Hypothalamus (tissue), 51 donors: Measurements from ENCODE around the gene TERT.

Experiments
- DNase-seq, 51 donors: peaks; one replicate each; lab custom pipeline; 2025; lab: John Stamatoyannopoulos, UW

TERT gene

DNA sequence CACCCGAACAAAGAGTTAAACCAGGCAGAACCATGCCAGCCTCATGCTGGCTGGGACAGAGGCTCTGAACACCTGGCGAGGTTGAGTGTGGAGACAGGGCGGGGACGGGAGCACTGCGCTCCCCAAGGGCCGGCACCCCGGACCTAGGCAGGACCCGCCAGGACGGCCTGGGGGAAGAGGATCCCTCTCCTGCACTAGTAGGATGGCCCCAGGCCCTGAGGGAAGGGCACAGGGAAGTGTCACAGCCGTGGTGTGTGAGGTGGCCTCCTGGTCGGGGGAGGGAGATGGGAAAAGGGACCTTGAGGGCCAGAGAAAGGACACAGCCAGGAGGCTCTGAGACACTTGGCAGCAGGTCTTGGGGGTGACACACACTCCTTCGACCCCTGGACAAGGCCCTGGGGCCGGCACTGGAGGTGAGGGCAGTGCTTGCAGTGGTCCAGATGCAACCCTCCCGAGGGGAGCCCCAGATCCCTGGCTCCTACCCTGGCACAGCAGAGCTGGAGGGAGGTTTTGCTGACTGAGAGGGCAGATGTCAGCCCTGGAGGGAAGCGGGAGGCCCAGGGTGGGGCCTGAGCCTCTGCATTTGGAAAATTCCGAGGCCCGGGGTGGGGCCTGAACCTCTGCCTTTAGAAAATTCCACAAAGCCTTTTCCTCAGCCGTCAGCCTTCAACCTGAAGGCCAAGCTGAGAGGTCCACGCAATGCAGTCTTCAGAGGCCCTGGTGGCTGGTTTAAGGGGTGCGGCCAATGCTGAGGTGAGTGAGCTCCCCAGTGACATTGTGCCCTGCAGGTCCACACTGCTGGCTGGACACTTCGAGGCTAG is 24.8 kb upstream of the TERT start:
- no peak for DNase-seq

DNA sequence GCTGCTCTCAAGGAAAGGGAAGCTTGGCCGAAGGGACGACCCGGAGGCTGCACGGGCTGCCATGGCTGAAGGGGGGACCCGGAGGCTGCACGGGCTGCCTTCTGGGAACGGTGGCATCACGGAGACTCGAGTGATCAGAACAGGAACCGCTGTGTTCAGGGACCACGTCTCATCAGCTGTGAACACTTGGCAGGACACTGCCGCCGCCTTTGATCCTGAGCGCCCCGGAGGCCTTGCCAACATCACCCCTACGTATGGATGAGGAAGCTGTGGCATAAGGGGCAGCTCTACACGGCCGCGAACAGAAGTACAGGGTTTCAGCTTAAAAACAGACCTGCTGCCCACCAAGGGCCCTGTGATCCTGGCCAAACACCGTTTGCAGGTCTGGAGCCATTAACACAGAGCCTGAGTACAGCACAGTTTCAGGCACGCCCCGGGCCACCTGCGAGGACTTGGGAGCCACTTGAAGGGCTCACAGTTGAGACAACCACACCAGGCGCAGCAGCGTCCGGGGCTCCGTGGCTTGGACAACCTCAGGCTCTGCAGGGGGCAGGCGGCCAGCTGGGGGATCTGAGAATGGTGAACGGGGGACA is 23.9 kb upstream of the TERT start:
- no peak for DNase-seq

DNA sequence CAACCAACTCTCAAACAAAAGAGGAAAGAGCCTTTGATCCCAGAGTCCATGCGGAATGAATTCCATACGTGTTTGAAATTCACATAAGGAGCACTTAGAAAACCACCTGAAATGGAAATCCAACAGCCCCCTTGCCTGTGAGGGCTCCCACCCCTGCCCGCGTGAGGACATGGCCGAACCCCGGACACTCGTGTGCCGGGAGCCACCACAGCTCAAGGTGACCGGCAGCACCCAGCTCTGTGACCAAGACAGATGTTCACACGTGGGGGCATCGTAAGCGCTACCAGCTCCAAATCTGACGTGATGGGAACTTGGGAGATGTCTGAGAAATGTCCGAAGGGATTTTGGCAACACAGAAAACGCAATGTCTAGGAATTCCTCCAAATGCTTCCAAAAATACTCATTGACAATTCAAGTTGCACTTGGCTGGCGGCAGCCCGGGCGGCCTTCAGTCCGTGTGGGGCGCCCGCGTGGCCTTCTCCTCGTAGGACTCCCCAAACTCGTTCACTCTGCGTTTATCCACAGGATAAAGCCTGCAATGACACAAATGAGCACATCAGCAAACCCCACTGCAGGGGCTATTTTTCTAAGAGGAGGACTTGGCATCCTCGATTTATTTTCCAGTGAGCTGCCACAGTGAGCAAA is 23.2 kb upstream of the TERT start:
- no peak for DNase-seq

DNA sequence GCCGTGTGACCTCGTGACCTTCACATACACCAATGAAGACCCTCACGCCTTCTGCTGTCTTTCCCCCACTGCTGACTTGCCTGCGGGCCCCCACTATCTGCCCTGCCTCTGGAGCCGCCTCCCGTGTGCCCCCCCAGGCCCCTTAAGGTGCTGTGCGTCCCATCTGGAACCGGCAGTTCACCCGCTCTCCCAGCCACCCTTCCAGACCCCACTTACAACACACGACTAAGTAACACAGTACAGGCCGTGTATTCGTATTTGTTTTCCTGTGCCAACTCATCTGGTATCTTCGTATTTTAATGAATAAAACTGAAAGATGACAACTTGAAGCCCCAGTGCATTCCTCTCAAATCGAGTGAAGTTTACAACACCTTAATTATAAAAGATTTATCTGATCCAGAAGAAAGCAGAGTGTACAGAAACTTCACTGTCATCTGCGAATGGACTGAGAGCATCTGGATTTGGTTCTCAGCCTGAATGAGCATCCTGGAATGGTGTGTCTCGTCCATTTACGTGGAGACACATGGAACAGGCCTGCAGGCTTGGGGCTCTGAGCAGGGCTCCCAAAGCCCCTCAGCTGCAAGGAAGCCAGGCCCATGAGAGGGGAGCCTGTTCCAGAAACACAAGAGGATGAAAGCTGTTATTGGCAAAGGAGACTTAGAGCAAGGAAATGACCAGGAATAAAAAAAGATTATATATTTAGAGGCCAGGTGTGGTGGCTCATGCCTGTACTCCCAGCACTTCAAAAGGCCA is 21.9 kb upstream of the TERT start:
- DNase-seq, result no peak

DNA sequence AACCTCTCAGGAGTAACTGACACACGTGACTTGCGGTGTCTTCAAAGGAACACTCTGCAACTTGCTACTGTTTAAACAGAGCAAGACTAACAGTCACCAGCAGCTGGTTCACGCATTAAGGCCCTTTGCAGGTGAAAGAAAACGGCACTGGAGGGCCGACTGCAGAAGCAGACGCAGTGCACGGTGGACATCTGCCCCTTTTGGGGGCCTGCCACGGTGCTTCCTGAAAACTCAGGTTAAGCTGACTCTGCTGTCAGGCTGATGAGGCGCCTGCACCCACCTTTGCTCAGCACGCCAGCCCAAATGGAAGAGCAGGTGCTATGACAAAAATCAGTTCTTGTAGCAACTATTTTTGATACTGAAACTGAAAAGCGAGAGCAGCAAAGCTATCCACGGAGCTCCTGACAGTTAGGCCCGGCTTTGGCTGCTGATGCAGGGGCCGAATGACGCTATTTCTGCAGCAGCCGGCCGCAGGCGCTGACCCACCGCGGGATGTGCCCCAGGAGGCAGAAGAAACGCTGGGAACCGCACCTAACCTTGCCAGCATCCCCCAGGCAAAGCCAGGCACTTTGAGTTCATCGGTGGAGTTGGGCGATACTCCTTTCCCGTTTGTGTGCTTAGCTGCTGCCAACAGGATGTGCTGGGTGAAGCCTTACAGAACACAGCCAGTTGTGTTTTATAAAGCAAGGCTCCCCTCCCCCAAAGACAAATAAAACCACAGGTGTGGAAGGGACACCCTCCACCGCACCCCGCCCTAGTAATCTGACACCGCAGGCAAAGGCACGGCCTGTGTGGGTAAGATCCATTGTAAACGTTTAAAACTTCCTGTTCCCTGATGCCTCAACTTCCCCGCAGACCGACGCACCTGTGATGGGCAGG is 21.1 kb upstream of the TERT start:
- no peak for DNase-seq

DNA sequence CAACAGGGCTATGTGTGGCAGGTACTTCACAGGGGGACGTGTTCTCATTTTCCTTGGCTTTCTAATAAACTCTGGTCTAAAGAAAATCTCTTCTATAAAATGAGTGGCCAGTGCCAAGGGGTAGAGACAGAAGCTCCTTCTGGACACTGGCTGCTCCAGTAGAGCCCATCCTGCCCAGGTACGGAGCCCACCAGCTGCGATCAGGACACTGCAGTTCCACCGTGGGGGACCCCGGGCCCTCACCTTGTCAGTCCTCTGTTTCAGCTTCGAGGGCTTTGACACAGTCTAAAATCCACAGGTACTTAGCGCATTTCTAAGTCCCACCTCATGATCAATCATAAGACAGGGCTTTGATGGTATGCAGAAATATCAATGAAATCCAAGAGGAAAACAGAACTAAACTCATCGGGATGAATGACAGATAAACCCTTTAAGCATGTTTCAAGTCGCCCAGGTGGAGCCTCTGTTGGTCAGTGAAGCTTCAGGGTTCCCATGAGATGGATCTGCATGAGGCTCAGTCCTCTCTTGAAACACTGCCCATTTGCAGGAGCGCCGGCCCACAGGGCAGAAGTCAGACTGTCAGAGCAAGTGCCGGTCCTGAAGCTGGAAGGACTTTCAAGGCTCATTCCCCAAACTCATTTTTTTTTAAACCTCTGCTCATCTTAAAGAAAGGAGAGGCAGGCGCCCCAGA is 20.3 kb upstream of the TERT start:
- DNase-seq, result no peak

DNA sequence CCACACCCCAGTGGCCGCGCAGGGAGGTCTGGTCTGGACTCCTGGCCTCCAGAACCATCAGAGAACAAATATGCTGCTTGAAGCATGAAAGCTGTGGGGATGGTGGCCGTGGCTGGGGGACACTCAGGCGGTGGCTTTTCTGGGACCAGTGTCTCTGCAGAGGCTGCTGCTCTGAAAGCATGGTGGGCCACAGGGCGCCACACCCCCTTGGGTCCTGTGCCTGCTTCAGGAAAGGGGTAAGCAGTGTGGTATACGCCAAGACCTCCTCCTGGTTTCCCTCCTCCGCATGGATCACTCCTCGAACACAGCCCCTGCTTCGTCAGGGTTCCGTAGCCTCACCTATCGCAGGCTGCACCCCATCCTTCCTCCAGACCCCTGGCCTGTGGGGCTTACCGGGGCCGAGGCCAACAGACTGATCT is 19.7 kb upstream of the TERT start:
- DNase-seq, result no peak

DNA sequence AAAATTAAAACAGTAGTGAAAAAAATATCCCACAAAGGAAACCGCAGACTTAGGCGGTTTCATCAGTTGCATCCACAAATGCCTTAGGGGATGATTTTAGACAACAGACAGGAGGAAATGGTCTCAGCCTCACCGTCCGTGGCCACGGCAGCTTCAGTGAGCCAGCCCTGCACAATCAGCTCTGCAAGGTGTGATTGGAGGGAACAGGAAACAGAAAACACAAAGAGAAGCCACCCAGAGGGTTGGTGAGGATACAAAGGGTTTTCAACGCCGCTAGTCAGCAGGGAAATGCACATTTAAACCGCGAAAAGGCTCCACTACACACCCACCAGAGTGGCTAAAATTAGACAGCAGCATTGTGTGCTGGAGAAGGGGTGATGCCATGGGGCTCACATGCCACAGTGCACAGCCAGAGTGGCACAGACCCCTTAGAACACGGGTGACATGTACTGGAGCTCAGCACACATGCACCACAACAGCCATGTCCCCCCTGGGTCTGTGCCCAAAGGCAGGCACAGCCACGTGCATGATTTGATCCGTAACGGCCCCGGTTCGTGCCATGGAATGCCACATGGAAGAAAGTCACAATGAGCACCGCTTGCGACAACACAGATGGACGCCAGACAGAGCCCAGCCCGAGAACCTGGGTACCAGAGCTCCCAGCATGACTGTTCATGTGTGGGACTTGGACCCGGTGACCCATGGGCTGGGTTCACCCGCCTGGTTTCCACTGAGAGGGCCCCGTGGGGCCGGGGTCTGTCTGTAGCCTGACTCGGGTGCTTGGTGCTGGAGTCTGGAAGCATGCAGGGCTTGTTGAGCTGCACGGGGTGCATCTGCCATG is 18.3 kb upstream of the TERT start:
- DNase-seq, result no peak

DNA sequence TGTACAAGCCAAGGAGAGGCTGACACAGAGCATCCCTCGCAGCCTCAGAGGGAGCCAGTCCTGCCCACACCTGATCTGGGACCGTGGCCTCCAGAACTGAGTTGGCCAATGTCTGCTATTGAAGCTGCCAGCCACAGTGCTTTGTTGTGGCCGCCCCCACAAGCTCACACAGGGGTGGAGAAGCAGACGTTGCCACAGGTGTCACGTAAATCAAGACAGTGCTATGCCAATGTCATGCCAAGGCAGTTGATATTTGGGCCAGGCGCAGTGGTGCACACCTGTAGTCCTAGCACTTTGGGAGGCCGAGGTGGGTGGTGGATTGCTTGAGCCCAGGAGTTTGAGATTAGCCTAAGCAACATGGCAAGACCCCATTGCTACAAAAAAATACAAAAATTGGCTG is 17.3 kb upstream of the TERT start:
- DNase-seq, result no peak

DNA sequence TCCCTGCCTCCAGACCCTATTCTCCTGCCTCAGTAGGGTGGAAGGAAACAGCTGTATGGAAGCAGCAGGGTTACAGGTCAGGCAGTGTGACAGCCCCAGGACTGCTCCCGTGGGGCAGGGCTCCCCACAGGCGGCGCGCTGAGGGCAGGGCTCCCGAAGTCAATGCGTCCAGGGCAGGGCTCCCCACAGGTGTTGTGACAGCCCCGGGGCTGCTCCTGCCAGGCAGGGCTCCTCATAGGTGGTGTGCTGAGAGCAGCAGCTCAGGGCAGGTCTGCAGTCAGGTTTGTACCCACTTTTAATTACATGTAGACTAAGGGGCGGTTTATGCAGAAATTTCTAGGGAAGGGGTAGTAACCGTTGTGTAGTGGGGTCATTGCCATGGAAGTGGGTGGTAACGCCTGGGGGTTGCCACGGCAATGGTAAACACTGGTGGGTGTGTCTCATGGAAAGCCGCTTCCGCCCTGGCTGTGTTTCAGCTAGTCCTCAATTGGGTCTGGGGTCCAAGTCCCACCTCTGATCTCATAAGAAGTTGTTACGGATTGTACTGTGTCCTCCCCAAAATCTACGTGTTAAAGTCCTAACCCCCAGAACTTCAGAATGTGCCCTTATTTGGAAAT is 16.7 kb upstream of the TERT start:
- DNase-seq, result no peak

DNA sequence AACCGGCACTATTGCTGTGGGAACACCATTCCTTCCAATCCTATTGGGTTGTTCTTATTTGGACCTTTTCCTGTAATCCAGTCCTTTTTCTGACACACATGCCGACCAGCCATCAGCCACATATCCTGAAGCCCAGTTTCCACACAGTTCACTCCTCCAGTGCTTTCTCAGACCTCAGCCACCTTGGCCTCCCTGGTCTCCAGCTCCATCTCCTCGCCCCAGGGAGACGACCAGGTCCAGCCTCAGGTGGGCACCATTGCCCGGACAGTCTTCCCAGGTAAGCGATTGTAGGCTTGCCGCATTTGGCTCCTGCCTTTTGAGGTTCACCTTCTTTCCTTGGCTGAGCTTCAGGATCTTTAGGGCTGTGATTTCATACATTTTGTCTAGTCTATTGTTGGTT is 15.2 kb upstream of the TERT start:
- DNase-seq, result no peak

DNA sequence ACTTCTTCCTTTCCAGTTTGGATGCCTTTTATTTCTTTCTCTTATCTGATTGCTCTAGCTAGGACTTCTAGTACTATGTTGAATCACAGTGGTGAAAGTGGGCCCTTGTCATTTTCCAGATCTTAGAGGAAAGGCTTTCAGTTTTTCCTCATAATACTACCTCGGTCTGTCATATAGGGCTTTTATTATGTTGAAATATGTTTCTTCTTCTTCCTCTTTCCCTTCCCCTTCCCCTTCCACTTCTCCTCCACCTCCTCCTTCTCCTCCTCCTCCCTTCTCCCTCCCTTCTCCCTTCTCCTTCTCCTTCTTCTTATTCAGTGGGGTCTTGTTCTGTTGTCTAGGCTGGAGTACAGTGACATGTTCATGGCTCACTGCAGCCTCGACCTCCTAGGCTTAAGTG is 9.2 kb upstream of the TERT start:
- DNase-seq, result no peak

DNA sequence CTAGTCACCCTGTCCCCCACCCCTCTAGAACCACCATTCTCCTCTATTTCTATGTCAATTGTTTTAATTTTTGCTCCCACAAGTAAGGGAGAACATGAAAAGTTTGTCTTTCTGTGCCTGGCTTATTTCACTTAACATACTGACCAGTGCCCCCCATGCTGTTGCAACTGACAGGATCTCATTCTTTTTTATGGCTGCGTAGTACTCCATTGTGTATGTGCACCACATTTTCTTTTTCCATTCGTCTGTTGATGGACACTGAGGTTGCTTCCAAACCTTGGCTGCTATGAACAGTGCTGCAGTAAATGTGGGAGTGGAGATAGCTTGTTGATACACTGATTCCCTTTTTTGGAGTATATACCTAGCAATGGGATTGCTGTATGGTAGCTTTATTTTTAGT is 7.4 kb upstream of the TERT start:
- no peak for DNase-seq

DNA sequence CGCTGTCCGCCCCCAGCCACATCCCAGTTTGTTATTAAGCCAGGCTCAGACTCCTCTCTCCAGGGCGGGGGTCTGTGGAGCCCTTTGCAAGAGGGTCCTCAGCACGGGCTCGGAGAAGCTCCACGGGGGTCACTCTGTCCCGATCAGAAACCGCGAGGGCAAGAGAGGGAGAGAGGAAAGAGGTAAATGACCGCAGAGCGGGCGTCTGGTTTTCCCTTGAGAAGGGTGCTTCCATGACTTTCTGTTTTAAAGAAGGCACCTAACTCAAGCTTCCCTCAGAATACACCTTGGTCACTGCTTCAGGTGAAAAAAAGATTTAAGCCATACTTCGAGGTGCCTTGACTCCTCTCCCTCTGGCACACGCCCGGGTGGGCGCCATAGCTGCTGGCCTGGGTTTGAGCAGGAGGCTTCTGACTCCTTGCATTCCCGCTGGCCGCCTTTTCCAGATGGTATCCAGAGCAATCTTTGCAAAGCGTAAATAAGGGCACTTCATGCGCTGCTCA is 5.8 kb upstream of the TERT start:
- DNase-seq, result no peak

DNA sequence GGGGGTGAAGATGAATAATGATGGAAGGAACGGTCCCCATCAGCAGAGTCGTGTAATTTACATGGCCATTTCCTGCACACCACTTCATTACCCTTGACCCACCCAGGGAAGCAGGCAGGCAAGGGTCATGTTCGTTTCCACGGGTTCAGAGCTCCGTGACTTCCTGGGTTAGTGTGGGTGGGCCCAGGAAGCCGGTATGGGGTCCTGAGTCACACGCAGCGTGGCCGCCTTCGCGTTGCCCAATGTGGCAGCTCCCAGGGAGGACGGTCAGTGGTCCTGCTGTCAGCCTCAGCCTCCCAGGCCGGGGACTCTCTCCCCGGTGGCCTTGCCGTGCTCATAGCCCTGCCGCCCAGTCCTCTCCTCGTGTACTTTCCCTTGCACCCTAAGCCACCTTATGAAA is 5.1 kb upstream of the TERT start:
- no peak for DNase-seq

DNA sequence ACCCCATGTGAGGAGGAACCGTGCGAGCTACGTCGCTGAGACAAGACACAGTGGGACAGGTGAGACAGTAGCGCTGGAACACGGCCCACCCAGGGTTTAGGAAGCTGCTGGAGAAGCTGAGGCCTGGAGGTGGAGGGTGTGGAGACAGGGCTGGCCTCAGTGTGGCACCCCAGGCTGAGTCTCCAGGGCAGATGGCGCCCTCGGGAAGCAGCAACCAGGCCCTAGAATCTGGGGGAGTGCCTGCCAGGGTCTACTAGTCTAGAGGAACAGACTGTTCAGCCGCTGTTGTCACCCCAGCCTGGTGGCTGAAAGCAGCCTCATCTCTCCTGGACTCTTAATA is 4.6 kb upstream of the TERT start:
- no peak for DNase-seq

DNA sequence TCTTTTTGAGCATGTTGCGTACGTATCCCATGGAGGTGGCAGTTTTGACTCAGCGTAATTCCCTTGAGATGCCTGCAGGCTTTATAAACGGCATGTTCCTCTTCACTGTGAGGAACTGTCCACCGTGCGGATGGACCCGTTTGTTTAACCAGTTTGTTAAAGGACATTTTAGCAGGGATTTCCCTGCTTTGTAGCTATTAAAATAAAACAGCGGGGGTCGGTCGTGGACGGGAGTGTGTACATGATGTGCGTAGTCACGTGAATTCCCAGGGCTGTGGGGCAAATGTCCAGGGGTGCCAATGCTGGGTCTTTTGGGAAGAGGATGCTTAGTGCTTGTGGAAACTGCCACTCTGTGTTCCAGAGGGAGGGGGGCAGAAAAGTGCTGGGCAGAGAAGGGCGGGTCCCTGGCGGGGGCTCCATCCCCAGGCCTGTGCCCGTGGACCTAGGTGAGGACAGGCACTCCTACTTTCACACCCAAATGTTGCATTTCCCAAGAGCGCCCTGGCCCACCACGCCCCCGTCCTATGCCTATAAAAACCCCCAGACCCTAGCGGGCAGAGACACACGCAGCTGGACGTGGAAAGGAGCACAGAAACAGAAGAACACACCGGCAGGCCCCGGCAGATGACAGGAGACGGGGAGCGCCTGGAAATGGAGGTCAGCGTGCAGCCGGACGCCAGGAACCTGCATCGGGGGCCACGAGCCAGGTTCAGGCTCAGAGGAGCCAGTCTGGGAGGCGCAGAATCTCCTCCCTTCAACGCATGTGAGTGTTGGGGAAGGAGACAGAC is 4.0 kb upstream of the TERT start:
- no peak for DNase-seq
